GM19468 (cell line): ENCODE measurements around the gene GPR37L1.
"Not testable (repeated sequence)": the region's sequence is repeated elsewhere in the genome, so short reads cannot be mapped to it uniquely, and the experiment has no call there.

Experiments used
- ATAC-seq: cut with Tn5 transposase; IDR thresholded peaks from one replicate; pipeline ENCODE4 v1.9.1; 2021; ENCODE audit warnings: mild to moderate bottlenecking, moderate library complexity, moderate number of reproducible peaks; ENCODE audit not compliant: unreplicated experiment; ENCODE audit errors: extremely low read depth

GPR37L1 gene

GRCh38 chr1:202107321-202107761 is 15.4 kb upstream of the GPR37L1 start:
- ATAC-seq, result no peak

- no peak for ATAC-seq
Observed at GRCh38 chr1:202107801-202108731, 14.7 kb upstream of the GPR37L1 start.

DNA sequence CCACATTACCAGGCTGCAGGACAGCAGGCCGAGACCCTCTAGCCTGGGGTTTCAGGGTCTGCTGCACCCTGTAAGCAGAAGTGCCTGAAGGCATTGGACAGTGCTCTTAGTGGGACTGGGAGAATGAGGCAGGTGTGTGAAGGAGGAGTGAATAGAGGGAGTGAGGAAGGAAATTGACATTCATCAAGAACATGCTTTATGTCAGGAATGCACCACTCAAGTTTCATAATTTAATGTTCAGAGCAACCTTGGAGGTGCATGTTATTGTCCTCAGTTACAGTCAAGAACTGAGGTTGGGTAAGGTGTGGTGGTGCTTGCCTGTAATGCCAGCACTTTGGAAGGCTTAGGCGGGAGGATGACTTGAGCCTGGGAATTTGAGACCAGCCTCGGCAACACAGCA is 11.7 kb upstream of the GPR37L1 start:
- no peak for ATAC-seq

DNA sequence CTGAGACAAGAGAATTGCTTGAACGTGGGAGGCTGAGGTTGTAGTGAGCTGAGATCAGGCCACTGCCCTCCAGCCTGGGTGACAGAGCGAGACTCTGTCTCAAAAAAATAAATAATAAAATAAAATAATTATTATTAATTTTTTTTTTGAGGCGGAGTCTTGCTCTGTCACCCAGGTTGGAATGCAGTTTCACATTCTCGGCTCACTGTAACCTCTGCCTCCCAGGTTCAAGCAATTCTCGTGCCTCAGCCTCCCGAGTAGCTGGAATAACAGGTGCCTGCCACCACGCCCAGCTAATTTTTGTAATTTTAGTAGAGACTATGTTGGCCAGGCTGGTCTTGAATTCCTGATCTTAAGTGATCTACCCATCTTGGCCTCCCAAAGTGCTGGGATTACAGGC is 11.1 kb upstream of the GPR37L1 start:
- not testable (repeated sequence) for ATAC-seq

- no peak for ATAC-seq
Observed at GRCh38 chr1:202112859-202113689, 9.6 kb upstream of the GPR37L1 start.

- no peak for ATAC-seq
Observed at GRCh38 chr1:202113690-202114300, 8.9 kb upstream of the GPR37L1 start.

GRCh38 chr1:202116287-202116686 is 6.4 kb upstream of the GPR37L1 start:
- ATAC-seq, result no peak

DNA sequence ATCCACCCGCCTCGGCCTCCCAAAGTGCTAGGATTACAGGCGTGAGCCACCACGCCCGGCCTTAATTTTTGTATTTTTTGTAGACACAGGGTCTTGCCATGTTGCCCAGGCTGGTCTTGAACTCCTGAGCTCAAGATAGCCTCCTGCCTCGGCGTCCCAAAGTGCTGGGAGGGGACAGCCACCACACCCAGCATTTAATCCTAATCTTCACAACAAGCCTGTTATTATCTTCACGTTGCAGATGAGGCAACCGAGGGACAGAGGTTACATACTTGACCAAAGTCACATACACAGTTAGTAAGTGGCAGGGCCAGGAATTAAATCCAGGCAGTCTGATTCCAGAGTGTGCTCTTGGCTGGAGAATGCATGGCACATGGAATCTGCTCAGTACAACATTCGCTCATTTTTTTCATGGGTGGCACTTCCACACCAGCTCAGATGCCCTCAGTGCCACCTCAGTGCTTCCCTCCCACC is 4.8 kb upstream of the GPR37L1 start:
- ATAC-seq, result no peak

DNA sequence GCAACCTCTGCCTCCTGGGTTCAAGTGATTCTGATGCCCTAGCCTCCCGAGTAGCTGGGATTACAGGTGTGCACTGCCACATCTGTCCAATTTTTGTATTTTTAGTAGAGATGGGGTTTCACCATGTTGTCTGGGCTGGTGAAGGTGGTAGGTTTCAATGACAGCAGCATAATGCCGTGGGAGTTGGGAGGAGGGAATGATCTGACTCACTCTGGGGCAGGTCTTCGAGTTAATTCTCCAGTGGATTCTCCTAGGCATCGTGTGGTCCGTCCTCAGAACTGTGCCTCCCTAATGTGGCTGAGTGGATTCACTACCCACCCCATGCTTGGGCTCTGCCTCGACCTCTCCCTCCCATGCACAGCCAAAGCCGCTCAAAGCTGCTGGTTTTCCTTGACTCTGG is 1.7 kb upstream of the GPR37L1 start:
- no peak for ATAC-seq

DNA sequence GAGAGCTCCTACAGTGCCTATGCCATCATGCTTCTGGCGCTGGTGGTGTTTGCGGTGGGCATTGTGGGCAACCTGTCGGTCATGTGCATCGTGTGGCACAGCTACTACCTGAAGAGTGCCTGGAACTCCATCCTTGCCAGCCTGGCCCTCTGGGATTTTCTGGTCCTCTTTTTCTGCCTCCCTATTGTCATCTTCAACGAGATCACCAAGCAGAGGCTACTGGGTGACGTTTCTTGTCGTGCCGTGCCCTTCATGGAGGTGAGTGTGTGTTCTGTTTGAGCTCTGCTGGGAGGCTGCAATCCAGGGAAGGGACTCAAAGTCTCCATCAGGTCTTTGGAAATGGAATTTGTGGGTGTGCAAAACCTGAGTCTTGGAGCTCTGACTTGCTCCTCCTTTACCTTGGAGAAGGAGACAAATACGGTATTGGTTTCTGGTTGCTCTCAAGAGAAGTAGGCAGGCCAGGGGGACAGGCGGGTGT is 658 bp downstream of the GPR37L1 start:
- no peak for ATAC-seq

DNA sequence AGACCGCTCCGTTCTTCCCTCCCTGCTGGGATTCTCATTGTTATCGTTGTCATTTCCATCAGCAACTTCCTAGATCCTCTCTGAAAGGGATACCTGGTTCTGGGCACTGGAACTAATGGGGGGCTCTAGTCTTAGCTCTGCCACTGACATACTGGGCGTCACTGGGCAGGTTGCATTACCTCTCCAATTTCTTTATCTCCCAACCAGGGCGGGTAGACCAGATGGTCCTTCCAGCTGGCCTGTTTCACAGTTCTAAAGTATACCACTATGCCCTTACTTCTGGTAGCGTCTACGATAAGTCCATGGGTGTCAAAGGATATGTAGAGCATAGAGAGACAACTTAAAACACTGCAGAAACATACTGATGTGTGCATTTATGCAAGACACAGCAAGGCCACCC is 1.4 kb downstream of the GPR37L1 start:
- ATAC-seq, result no peak

DNA sequence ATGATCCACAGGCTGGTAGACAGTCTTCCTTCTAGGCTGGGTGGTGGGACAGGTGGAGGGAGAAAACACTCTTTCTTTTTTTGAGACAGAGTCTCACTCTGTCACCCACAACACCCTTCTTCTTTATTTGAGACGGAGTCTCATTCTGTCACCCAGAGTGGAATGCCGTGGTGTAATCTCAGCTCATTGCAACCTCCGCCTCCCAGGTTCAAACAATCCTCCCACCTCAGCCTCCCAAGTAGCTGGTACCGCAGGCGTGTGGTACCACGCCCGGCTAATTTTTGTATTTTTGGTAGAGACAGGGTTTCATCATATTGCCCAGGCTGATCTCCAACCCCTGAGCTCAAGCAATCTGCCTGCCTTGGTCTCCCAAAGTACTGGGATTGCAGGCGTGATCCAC is 2.9 kb downstream of the GPR37L1 start:
- no peak for ATAC-seq

DNA sequence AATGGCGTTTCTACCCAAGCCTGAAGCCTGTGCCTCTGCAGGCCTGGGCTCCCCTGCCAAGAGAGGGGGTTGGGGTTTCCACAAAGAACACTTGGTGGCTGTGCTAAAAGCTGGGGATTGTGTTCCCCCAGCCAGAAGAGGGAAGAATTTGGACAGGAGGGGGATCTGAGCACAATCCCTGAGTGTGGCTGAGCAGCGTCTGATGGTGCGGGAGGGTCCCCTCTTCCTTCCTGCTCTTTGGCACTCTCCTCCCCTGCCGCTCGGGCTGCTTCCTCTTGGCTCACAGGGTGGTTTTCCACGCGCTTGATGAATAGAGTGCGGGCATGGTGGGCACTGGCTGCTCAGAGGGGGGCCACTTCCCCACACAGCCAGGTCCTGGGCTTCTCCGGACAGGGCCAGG is 3.7 kb downstream of the GPR37L1 start:
- ATAC-seq, result no peak

DNA sequence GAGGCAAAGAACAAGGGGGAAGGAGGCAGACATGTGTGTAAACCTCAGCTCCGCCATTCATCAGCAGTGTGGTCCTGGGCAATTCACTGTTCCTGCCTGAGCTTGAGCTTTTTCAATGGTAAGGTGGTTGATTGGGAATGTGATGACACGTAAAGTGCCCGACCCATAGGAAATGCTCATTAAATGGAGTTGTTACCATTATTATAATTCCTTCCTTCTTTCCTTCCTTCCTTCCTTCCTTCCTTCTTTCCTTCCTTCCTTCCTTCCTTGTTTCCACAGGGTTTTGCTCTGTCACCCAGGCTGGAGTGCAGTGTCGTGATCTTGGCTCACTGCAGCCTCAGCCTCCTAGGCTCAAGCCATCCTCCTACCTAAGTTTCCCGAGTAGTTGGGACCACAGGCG is 4.3 kb downstream of the GPR37L1 start:
- ATAC-seq, result no peak

DNA sequence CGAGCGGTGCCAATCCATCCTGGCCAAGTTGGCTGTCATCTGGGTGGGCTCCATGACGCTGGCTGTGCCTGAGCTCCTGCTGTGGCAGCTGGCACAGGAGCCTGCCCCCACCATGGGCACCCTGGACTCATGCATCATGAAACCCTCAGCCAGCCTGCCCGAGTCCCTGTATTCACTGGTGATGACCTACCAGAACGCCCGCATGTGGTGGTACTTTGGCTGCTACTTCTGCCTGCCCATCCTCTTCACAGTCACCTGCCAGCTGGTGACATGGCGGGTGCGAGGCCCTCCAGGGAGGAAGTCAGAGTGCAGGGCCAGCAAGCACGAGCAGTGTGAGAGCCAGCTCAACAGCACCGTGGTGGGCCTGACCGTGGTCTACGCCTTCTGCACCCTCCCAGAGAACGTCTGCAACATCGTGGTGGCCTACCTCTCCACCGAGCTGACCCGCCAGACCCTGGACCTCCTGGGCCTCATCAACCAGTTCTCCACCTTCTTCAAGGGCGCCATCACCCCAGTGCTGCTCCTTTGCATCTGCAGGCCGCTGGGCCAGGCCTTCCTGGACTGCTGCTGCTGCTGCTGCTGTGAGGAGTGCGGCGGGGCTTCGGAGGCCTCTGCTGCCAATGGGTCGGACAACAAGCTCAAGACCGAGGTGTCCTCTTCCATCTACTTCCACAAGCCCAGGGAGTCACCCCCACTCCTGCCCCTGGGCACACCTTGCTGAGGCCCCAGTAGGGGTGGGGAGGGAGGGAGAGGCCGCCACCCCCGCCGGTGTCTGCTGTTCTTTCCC is 5.3 kb downstream of the GPR37L1 start:
- no peak for ATAC-seq

DNA sequence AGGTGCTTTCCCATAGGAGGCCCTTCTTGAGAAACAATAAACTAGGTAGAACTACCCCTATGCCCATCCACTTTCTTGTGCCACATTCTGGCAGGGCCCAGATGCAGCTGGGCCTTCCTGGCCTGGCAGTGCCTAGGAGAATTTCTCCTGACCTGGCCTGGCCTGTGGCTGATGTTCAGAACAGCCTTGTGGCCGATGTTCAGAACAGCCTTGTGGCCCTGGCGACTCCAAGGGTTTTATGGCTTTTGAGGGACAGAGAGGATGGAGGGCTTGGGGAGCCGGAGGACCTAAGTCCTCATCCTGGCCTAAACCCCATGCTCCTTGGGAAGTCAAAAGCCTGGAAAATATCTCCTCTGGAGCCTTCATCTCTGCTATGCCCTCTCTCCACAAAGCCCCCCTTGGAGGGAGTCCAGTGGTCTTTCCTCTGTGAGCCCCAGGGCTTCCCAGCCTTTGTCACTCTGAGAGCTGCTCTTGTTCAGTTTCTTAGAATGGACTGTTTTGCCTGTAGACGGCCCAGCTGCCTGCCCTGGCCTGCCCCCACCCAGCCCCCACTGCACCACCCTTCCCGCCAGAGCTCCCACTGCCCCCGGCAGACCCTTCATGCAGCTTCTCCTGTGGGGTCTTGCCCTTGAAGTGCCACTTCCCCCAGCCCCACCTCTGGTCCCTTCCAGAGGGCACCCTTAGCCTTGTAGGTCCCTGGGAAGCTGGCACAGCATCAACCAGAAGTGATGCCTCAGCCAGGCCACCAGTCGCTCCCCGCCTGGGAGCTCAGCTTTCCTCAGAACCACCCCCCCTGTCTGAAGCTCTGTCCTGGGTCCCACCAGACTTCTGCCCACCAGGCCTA is 7.0 kb downstream of the GPR37L1 start:
- ATAC-seq, result no peak

- no peak for ATAC-seq
Observed at GRCh38 chr1:202130297-202130721, 7.6 kb downstream of the GPR37L1 start.

GRCh38 chr1:202130816-202131522 is 8.3 kb downstream of the GPR37L1 start:
- no peak for ATAC-seq
